RWPE2 (cell line): Measurements from ENCODE around the gene KIAA0319L.

Experiments used
- ATAC-seq: fragments of 200-7000 bp; cut with Tn5 transposase; 3 replicates; pipeline ENCODE4 v1.9.1; 2021; ENCODE audit warnings: low read depth
- DNase-seq: peaks from one replicate; pipeline ENCODE4 v3.0.0-alpha.2; 2020; ENCODE audit warnings: low spot score
- H3K27ac ChIP-seq: fragments of 450-650 bp; 2 replicates; pipeline ENCODE4 v1.5.1; 2017; ENCODE audit warnings: mild to moderate bottlenecking; ENCODE audit not compliant: poor library complexity, severe bottlenecking
- H3K27me3 ChIP-seq: fragments of 250-450 bp; sonication (Bioruptor Pico); 2 replicates; pipeline ENCODE4 v1.5.1; 2021; ENCODE audit warnings: mild to moderate bottlenecking, moderate library complexity; ENCODE audit not compliant: insufficient read depth, poor library complexity, severe bottlenecking
- H3K36me3 ChIP-seq: fragments of 250-450 bp; sonication (Bioruptor Pico); 2 replicates; pipeline ENCODE4 v1.5.1; 2020; ENCODE audit warnings: low read depth, mild to moderate bottlenecking, moderate library complexity
- H3K4me1 ChIP-seq: fragments of 250-450 bp; sonication (Bioruptor Pico); 2 replicates; pipeline ENCODE4 v1.5.1; 2021; ENCODE audit warnings: mild to moderate bottlenecking, moderate library complexity; ENCODE audit not compliant: insufficient read depth, poor library complexity, severe bottlenecking
- H3K4me3 ChIP-seq: fragments of 250-450 bp; sonication (Bioruptor Pico); 2 replicates; pipeline ENCODE4 v1.5.1; 2021; ENCODE audit warnings: mild to moderate bottlenecking, moderate library complexity; ENCODE audit not compliant: severe bottlenecking
- H3K9me3 ChIP-seq: fragments of 250-450 bp; sonication (Bioruptor Pico); 2 replicates; pipeline ENCODE4 v1.5.1; 2021; ENCODE audit warnings: mild to moderate bottlenecking, moderate library complexity; ENCODE audit not compliant: severe bottlenecking
- TF ChIP-seq, protein P1 (sequence below): fragments of 450-650 bp; IDR thresholded peaks from one replicate; pipeline ENCODE4 v1.5.1; 2017; ENCODE audit warnings: mild to moderate bottlenecking, moderate library complexity; ENCODE audit not compliant: poor library complexity, severe bottlenecking

Gene KIAA0319L

DNA sequence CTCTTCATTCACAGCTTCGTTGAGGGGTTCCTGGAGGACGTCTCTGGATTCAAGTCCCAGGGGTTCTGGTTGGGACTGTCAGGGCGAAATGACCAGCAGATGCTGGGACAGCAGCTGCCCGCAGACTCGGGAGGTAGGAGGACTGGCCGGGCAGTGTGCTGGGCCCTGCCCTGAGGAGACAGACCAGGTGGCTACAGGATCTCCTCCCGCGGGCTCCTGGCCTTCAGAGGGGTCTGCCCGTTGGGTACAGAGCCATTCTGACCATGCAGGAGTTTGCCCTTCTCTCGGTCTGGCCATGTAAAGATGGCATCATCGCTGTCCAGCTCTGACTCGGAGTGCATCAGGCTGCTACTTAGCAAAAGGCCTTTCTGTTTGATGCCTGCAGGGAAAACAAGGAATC is 122.5 kb downstream of the KIAA0319L start:
- Histone ChIP-seq H3K27me3 (no peaks in the 10 kb centered on the region), H3K4me3 (no peak overlapping the region), H3K9me3 (no peaks in the 10 kb centered on the region), H3K4me1 (no peaks in the 10 kb centered on the region), H3K36me3 (peaks cover 12% of the 10 kb centered on the region), H3K27ac (no peak overlapping the region)
- no peak for ATAC-seq
- TF ChIP-seq, protein P1, sequence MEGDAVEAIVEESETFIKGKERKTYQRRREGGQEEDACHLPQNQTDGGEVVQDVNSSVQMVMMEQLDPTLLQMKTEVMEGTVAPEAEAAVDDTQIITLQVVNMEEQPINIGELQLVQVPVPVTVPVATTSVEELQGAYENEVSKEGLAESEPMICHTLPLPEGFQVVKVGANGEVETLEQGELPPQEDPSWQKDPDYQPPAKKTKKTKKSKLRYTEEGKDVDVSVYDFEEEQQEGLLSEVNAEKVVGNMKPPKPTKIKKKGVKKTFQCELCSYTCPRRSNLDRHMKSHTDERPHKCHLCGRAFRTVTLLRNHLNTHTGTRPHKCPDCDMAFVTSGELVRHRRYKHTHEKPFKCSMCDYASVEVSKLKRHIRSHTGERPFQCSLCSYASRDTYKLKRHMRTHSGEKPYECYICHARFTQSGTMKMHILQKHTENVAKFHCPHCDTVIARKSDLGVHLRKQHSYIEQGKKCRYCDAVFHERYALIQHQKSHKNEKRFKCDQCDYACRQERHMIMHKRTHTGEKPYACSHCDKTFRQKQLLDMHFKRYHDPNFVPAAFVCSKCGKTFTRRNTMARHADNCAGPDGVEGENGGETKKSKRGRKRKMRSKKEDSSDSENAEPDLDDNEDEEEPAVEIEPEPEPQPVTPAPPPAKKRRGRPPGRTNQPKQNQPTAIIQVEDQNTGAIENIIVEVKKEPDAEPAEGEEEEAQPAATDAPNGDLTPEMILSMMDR: no peak
- no peak for DNase-seq

DNA sequence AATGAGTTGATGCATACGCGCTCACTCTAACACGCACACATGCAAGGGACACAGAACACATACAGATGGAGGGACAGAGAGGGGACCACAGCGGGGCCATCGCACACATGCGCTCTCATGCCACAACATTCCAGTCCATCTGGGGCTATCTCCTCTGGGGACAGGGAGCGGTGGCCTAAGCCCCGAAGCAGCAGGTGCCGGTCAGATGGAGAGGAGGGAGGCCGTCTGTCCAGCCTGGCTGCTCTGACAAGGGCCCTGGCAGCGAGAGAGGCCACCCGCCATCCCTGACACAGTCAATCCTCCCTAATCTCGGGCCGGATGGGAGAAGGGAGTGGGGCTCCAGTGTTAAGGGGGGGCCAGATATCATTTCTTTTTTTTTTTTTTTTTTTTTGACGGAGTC is 123.5 kb downstream of the KIAA0319L start:
- DNase-seq (no peak), ATAC-seq (no peak)
- H3K4me1 ChIP-seq: no peaks in the 10 kb centered on the region
- no peak overlapping the region for H3K4me3 ChIP-seq
- TF ChIP-seq, protein P1: no peak
- no peak overlapping the region for H3K27ac ChIP-seq
- H3K9me3 ChIP-seq: no peaks in the 10 kb centered on the region
- peaks cover 12% of the 10 kb centered on the region for H3K36me3 ChIP-seq
- H3K27me3 ChIP-seq: no peaks in the 10 kb centered on the region

DNA sequence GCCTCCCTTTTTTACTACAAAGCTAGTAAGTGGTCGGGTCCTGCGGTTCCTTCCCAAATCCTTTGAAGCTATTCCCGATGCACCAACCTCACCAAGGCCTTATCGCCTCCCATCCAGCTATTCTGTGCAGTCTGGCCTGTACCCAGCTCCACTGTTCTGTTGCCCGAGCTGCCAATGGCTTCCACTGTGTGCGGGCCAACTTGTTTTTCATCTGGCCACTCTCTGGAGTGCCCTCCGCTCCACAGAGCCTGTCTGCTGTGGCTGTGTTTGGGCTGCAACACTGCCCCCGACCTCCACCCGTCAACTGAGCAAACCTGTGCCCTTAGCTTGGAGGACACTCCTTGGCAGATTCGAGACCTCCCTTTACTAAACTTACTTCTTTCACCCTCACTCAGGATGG is 125.0 kb downstream of the KIAA0319L start:
- DNase-seq (no peak), ATAC-seq (no peak)
- Histone ChIP-seq H3K9me3 (no peaks in the 10 kb centered on the region), H3K36me3 (peaks cover 12% of the 10 kb centered on the region), H3K4me1 (no peaks in the 10 kb centered on the region), H3K27me3 (no peaks in the 10 kb centered on the region), H3K4me3 (no peak overlapping the region), H3K27ac (no peak overlapping the region)
- TF ChIP-seq, protein P1: no peak

DNA sequence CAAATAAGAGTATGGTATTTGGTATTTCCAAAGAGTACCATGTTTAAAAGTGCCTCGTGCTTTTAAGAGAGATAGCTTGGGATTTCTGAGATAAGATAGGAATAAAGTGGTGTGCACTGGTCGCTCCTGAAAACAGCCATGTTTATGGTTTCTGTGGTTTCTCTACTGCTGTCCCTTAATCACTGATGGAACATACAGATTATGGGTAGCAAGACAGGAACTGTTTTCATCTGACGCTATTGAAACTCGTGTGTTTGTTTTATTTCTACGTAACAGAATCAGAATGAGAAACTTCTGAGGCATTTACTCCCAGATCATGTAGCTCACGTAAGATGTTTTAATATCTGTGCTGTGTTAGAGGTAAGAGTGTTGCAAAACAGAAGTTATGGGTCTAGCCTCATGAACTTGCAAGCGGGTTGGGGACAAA is 126.0 kb downstream of the KIAA0319L start:
- DNase-seq (no peak), ATAC-seq (no peak)
- Histone ChIP-seq H3K27me3 (no peaks in the 10 kb centered on the region), H3K4me3 (no peak overlapping the region), H3K36me3 (peaks cover 12% of the 10 kb centered on the region), H3K4me1 (no peaks in the 10 kb centered on the region), H3K9me3 (no peaks in the 10 kb centered on the region), H3K27ac (no peak overlapping the region)
- TF ChIP-seq, protein P1: no peak

DNA sequence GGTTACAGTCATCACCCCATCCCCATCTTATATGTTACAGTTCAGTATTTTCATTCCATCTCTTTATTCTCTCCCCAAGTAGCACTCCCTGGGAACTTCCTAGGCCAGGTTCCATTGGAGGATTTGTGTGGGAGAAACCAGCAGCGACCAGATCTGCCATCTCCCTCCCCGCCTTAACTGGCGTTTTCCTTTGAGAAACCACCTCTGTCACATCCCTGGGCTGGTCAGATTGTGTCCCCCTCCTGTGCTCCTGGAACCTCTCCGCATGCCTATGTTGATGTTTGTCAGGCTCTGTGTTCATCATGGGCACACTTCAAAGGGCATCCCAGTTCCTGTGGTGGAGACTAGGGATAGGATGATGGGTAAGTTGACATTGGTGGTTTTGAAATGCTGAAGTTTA is 126.4 kb downstream of the KIAA0319L start:
- peaks cover 9% of the 10 kb centered on the region for H3K36me3 ChIP-seq

More for the DNA sequence above, 126.4 kb downstream of the KIAA0319L start:
- no peak for DNase-seq
- no peak for ATAC-seq
- Histone ChIP-seq H3K27ac (no peak overlapping the region), H3K9me3 (no peaks in the 10 kb centered on the region), H3K4me1 (no peaks in the 10 kb centered on the region), H3K4me3 (no peak overlapping the region), H3K27me3 (no peaks in the 10 kb centered on the region)
- TF ChIP-seq, protein P1: no peak
